NCI-H1105 (cell line): ENCODE measurements around the gene VPS13D.

ENCODE experiments used
- DNase-seq: peaks from one replicate; lab custom pipeline; 2025; lab: John Stamatoyannopoulos, UW

VPS13D gene

DNA sequence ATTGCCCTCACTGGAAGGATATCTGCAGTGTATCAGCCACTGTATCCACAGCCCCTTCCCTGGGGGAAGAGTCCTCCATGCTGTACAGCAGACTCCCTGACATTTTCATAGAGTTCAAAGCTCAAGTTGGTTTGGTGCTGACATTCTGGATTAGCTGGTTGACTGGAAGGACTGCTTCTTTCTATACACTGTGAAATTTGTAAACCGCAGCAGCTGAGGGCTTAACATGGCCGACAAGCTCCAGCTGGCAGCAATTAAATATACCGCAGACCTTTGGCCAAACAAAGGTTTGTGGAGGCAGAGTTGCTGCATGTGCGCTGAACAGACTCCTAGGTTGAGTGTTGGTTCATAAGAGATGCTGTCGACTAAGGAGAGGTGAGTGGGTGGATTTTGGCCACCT is 261.8 kb downstream of the VPS13D start:
- no peak for DNase-seq

DNA sequence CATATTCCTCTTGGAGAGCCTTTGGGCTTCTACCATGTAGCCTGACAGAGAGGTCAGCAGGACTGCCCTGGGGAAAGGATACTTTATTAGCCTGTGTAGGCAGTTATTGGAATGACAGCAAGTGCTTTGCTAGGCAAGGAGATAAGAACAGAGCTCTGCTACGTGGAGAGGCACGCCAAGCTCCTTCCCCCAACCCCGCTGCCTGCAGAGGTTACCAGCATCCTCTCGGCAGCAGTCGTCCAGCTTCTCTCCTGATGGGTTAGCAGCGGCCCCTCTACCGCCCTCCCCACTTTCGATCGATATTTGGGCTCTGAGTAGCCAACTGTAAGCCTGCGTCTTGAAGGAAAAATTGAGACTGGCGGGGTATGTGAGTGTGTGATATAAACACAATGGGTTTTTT is 265.9 kb downstream of the VPS13D start:
- DNase-seq, result no peak

GRCh38 chr1:12496154-12496961 is 266.5 kb downstream of the VPS13D start:
- no peak for DNase-seq

DNA sequence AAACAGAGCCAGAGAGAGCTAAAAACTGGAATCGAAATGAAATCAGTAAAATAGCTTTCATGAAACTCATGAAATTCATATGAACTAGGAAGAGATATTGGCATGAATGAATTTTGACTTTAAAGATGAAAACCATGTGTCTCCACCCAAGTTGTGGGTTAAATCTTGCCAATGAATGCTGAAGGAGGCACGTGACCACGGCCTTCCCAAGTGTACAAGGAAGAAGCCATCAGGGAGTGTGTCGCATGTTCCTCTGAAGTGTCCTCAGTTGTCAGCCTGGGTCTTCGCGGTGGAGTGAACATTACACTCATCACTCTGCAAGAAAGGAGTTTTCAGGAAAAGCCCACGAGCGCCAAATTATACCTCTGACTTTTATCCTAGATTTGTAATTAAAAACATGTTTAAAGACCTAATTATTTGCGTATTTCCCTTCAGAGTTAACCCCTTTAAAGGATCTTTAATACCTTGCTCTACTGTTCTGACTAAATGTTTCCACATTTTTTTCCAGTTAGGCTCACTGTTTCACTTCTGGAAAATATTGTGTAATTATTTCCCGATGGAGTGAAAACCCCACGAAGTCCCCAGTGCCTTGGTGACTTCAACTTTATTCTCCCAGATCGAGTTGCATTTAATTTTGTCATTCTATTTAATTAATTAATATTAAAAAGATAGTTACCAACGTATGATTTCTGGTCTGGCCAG is 269.9 kb downstream of the VPS13D start:
- DNase-seq, result no peak

DNA sequence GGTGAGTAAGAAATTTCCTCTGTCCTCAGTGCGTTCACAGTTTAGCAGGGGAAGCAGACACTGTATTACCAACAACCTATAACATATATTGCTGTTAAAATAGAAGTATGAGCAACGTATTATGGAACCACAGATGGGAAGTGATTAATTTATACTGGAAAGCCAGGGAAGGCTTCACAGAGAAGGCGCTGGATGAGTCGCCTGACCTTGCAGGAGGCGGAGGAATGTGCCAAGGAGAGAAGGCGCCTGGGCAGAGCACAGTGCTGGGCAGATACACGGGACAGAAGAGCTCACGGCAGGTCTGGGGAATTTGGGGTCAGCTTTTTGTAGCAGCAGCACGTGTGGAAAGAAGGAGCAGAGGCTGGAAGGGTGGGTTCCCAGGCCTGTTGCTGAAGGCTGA is 271.8 kb downstream of the VPS13D start:
- DNase-seq, result no peak

DNA sequence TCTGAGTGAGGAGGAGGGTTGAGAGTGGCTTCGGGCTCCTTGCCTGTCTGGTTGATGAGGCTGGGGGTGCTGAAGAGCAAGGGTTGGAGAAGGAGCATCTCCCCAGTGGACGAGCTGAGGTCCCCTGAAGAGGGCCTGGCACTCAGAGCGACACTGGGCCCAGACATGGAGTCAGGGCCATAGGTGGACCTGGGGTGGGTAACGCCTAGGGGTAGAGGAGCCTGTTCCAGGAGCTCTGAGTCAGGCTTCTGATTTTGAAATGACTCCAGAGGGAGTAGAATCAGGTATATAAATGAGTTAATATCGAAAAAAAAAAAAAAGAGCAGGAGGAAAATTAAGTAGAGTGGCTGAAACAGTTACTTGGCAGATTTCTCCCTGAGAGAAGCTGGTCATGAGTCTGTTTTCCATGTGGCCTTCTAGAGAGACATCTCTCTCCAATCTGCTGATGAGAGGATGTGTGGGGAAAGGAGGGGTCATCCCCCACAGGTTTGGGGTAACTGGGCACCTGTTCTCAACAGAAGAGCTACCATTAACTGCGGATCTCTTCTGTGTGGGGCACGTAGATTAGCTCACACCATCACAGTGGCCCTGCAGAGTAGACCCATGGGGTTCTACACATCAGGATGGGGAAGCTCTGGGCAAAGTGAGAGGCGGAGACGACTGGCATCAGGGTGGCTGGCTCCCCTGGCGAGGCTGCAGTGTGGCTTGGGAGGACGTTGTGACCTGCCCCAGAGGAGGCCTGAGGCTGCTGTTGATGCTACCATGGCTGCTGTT is 272.7 kb downstream of the VPS13D start:
- no peak for DNase-seq

- DNase-seq, result no peak
These were observed 273.9 kb downstream of the VPS13D start for GRCh38 chr1:12503709-12504108.

- DNase-seq, result no peak
These were observed 274.8 kb downstream of the VPS13D start for GRCh38 chr1:12504601-12505000.

GRCh38 chr1:12505231-12505630 is 275.4 kb downstream of the VPS13D start:
- no peak for DNase-seq

DNA sequence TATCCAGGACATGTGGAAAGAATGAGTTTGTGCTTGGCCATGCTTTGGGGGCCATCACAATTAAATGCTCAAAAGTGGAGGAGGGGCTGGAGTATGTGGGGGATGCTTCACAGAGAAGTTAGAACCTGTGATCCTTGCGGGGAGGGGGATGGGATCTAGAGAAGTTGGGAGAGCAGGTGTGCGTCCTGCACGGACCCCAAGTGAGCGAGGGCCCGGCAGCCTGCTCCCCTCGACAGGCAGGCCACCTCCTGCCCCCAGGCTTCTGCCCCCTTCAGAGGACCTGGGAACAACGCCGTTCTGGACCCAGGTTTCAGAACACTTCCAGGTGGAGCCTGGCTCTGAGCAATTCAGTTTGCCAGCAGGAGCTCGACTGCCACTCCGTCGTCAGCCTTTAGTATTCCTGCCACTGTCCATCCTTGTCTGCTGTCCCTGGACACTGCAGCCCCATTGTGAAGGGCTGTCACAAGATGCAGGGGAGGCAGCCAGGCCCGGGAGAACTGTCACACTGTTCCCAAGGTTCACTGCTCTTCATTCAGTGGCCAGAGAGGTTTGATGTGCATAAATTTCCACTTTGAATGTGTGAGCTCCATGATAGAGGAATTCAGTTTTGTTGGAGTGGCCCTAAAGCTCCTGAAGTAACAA is 275.9 kb downstream of the VPS13D start:
- no peak for DNase-seq

GRCh38 chr1:12506281-12507280 is 276.8 kb downstream of the VPS13D start:
- DNase-seq, result no peak

- DNase-seq, result no peak
These were observed 277.8 kb downstream of the VPS13D start for GRCh38 chr1:12507631-12508030.

GRCh38 chr1:12508849-12509248 is 279.0 kb downstream of the VPS13D start:
- DNase-seq, result no peak

DNA sequence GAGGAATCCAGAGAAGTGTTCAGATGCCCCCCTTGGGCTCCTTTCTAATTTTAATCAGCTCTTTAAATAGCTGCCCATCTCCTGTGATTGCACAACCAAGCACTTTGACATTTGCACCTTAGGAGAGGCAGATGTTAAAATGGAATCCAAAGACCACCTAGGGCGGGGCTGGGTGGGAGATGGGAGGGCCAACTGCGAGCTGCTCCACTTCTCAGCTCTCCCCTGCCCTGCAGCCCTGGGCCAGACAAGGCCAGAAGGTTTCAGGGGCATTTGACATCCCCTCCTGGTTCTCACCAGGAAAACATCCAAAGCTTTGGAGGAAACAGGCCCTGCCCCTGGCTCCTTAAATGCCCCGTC is 281.3 kb downstream of the VPS13D start:
- no peak for DNase-seq

DNA sequence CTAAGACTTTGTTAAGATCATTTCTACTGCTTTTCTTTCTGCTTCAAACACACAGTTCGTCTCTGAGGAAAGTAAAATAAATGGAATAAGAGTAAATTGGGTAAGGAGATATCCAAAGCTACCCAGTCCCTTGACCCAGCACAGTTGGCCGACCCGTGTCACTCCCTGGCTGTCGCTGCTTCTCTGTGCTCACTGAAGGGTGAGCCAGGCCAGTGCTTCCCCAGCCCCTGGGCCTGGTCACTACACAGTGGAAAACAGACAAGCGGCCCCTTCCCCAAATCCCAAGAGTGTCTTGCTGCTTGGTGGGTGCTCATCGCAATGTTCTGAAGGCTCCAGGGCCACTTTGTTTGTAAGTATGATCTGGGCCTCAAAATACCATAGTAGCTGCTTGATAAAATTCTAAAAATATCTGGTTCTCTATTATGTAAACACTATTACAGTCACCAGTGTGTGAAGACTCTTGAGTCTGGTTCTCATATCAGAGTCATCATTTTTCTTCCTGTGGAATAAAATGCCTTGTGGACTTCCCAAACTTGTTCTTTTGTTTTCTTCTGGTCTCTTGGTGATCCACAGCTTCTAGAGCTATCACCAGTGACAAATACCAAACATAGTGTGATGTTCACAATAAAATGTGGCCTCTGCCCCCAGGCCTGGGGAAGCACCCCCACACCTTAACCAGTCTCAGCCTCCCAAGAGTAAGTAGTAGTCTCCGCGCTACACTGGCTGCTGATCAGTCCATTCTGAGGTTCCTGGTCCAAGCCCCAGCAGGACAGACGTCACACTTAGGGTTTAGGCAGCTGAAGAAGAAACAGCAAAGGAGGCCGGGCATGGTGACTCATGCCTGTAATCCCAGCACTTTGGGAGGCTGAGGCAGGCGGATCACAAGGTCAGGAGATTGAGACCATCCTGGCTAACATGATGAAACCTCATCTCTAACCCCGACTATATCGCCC is 282.0 kb downstream of the VPS13D start:
- DNase-seq, result no peak

DNA sequence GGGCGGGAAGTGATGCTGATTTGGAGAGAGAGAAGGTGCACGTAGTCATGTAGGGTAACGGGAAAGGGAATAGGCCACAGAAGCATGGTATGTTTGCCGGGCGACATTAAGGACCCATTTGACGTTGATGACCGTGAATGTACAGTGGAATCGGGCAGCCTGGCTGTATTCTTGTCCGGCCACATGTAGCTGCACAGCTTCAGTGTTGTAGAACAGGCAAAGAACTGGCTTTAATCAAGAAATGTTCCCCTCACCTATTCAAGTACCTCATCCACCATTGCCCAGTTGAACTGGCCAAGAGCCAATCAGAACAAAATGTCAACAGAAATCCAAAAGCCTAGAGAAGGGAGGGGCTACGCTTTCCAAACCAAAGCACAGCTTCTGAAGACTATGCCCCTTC is 283.4 kb downstream of the VPS13D start:
- no peak for DNase-seq

GRCh38 chr1:12514590-12514989 is 284.8 kb downstream of the VPS13D start:
- DNase-seq, result no peak

- no peak for DNase-seq
These were observed 285.4 kb downstream of the VPS13D start for GRCh38 chr1:12515234-12515633.

- no peak for DNase-seq
These were observed 286.9 kb downstream of the VPS13D start for GRCh38 chr1:12516741-12517140.
